H9 (cell line): Measurements from ENCODE around the gene SYNC. TPM values are rescaled to one million over a fixed set of nuclear protein-coding genes. Genes with fewer than 3 reads are reported as not detected.
A peak's percentile ranks its signal among the peaks of the same experiment; 100 is the strongest.

Source experiments
- DNase-seq: peaks from one replicate; pipeline ENCODE4 v3.0.0-alpha.2; 2017
- H2AFZ ChIP-seq: one replicate; pipeline ENCODE4 v1.6.1; 2013; ENCODE audit warnings: mild to moderate bottlenecking, low read length, control low read depth, moderate library complexity
- H2AK5ac ChIP-seq: 2 replicates; pipeline ENCODE4 v1.6.1; 2013; ENCODE audit warnings: low read length, control low read depth, mixed read lengths; ENCODE audit not compliant: insufficient read length
- H2BK120ac ChIP-seq: one replicate; pipeline ENCODE4 v1.6.1; 2013; ENCODE audit warnings: low read depth, mild to moderate bottlenecking, low read length, control low read depth, inconsistent platforms; ENCODE audit not compliant: poor library complexity, severe bottlenecking
- H2BK12ac ChIP-seq: 2 replicates; pipeline ENCODE4 v1.6.1; 2013; ENCODE audit warnings: low read length, control low read depth, mixed read lengths, low read depth; ENCODE audit not compliant: insufficient read length
- H2BK15ac ChIP-seq: 2 replicates; pipeline ENCODE4 v1.6.1; 2013; ENCODE audit warnings: low read depth, low read length, control low read depth
- H2BK20ac ChIP-seq: one replicate; pipeline ENCODE4 v1.6.1; 2013; ENCODE audit warnings: low read depth, mild to moderate bottlenecking, low read length, control low read depth, inconsistent platforms; ENCODE audit not compliant: poor library complexity, severe bottlenecking
- H2BK5ac ChIP-seq: 2 replicates; pipeline ENCODE4 v1.6.1; 2013; ENCODE audit warnings: low read length, control low read depth, mixed read lengths; ENCODE audit not compliant: insufficient read length
- H3K14ac ChIP-seq: 2 replicates; pipeline ENCODE4 v1.6.1; 2013; ENCODE audit warnings: low read length, control low read depth; ENCODE audit not compliant: insufficient read depth
- H3K18ac ChIP-seq: 2 replicates; pipeline ENCODE4 v1.6.1; 2013; ENCODE audit warnings: low read depth, mild to moderate bottlenecking, mixed read lengths, low read length, control low read depth; ENCODE audit not compliant: insufficient read length
- H3K23ac ChIP-seq: 2 replicates; pipeline ENCODE4 v1.6.1; 2013; ENCODE audit warnings: low read length, control low read depth, mixed read lengths, low read depth; ENCODE audit not compliant: insufficient read length
- H3K23me2 ChIP-seq: 2 replicates; pipeline ENCODE4 v1.6.1; 2013; ENCODE audit warnings: low read depth, mild to moderate bottlenecking, mixed read lengths, low read length, control low read depth; ENCODE audit not compliant: insufficient read length, poor library complexity, severe bottlenecking
- H3K27ac ChIP-seq: 2 replicates; pipeline ENCODE4 v1.5.1; 2013; ENCODE audit warnings: low read length, control low read depth, mixed read lengths, low read depth; ENCODE audit not compliant: insufficient read length
- H3K27me3 ChIP-seq: 2 replicates; pipeline ENCODE4 v1.6.1; 2013; ENCODE audit warnings: low read length, control low read depth, inconsistent platforms; ENCODE audit not compliant: insufficient read depth
- H3K4ac ChIP-seq: 2 replicates; pipeline ENCODE4 v1.6.1; 2013; ENCODE audit warnings: low read depth, mild to moderate bottlenecking, control low read depth, inconsistent platforms, low read length, moderate library complexity
- H3K4me1 ChIP-seq: 2 replicates; pipeline ENCODE4 v1.6.1; 2013; ENCODE audit warnings: low read length, control low read depth, inconsistent platforms; ENCODE audit not compliant: insufficient read depth
- H3K4me2 ChIP-seq: 2 replicates; pipeline ENCODE4 v1.6.1; 2013; ENCODE audit warnings: low read length, control low read depth, mixed read lengths; ENCODE audit not compliant: insufficient read length, insufficient read depth
- H3K56ac ChIP-seq: 2 replicates; pipeline ENCODE4 v1.6.1; 2013; ENCODE audit warnings: low read depth, mild to moderate bottlenecking, mixed read lengths, low read length, control low read depth; ENCODE audit not compliant: insufficient read length
- H3K79me1 ChIP-seq: 2 replicates; pipeline ENCODE4 v1.6.1; 2013; ENCODE audit warnings: low read depth, mild to moderate bottlenecking, moderate library complexity, low read length, control low read depth, inconsistent platforms; ENCODE audit not compliant: insufficient read depth, poor library complexity, severe bottlenecking
- H3K79me2 ChIP-seq: 2 replicates; pipeline ENCODE4 v1.6.1; 2013; ENCODE audit warnings: low read length, control low read depth, inconsistent platforms; ENCODE audit not compliant: insufficient read depth
- H3K9ac ChIP-seq: 2 replicates; pipeline ENCODE4 v1.6.1; 2013; ENCODE audit warnings: low read length, control low read depth, mixed read lengths; ENCODE audit not compliant: insufficient read length; ENCODE audit errors: extremely low read depth
- H3K9me3 ChIP-seq: one replicate; pipeline ENCODE4 v1.6.1; 2013; ENCODE audit warnings: low read depth, low read length, inconsistent platforms; ENCODE audit not compliant: control insufficient read depth
- H3T11ph ChIP-seq: one replicate; pipeline ENCODE4 v1.6.1; 2013; ENCODE audit warnings: mild to moderate bottlenecking, low read length, control low read depth, inconsistent platforms
- H4K20me1 ChIP-seq: one replicate; pipeline ENCODE4 v1.6.1; 2013; ENCODE audit not compliant: control insufficient read depth, insufficient read length, insufficient read depth
- H4K5ac ChIP-seq: 2 replicates; pipeline ENCODE4 v1.6.1; 2013; ENCODE audit warnings: low read depth, mild to moderate bottlenecking, mixed read lengths, low read length, control low read depth; ENCODE audit not compliant: insufficient read length
- H4K8ac ChIP-seq: replicated peaks from 2 replicates; pipeline ENCODE4 v1.6.1; 2013; ENCODE audit warnings: low read length, control low read depth, mixed read lengths, low read depth; ENCODE audit not compliant: insufficient read length
- H4K91ac ChIP-seq: 2 replicates; pipeline ENCODE4 v1.6.1; 2013; ENCODE audit warnings: low read depth, mild to moderate bottlenecking, moderate library complexity, mixed read lengths, low read length, control low read depth; ENCODE audit not compliant: insufficient read length
- H3K27ac Mint-ChIP-seq, 3 experiments: 2 replicates in 2 of 3; 3 replicates in 1 of 3; pipeline ENCODE4 v1.8.0; 2020 to 2021; ENCODE audit warnings: mixed read lengths in 3 of 3, mild to moderate bottlenecking in 1 of 3, moderate library complexity in 1 of 3
- H3K27me3 Mint-ChIP-seq: 2 replicates; pipeline ENCODE4 v1.8.0; 2021; ENCODE audit warnings: low read depth, mild to moderate bottlenecking, moderate library complexity, mixed read lengths
- H3K36me3 Mint-ChIP-seq, 3 experiments: 2 replicates in 2 of 3; 3 replicates in 1 of 3; pipeline ENCODE4 v1.8.0; 2020 to 2021; ENCODE audit warnings: low read depth in 3 of 3, mixed read lengths in 3 of 3; ENCODE audit not compliant: insufficient read depth in 1 of 3
- H3K4me1 Mint-ChIP-seq, 2 experiments: 2 replicates each; pipeline ENCODE4 v1.8.0; 2020; ENCODE audit warnings: mixed read lengths in 2 of 2
- H3K4me3 Mint-ChIP-seq, 2 experiments: 2 replicates in 1 of 2; 3 replicates in 1 of 2; pipeline ENCODE4 v1.8.0; 2020 to 2021; ENCODE audit warnings: mild to moderate bottlenecking in 2 of 2, mixed read lengths in 2 of 2, moderate library complexity in 1 of 2
- H3K9me3 Mint-ChIP-seq, 2 experiments: 2 replicates in 1 of 2; 3 replicates in 1 of 2; pipeline ENCODE4 v1.8.0; 2020; ENCODE audit warnings: mild to moderate bottlenecking in 2 of 2, mixed read lengths in 2 of 2, moderate library complexity in 1 of 2
- WGBS: extraction: QIAGEN DNeasy Blood & Tissue Kit; methylation state at CpG from one replicate; pipeline ENCODE4 v1.1.7; 2013; ENCODE audit warnings: missing lambda C conversion rate, low lambda C conversion rate, mixed read lengths; ENCODE audit not compliant: insufficient read length; ENCODE audit errors: extremely low coverage; 5-methylcytosine and 5-hydroxymethylcytosine counted together
- total RNA-seq: library from RNA; stranded (reverse); gene quantifications from 2 replicates; pipeline ENCODE4 v1.2.1, GENCODE V29; 2021
- TF ChIP-seq, protein P1 (sequence below): fragments of 200-600 bp; sonication (generic); conservative IDR thresholded peaks from 3 replicates; pipeline ENCODE4 v1.8.0; 2021; ENCODE audit warnings: antibody characterized with exemption, mild to moderate bottlenecking

The SYNC gene
- total RNA-seq, 1 experiment from 2014 or later = 0.15 TPM

DNA sequence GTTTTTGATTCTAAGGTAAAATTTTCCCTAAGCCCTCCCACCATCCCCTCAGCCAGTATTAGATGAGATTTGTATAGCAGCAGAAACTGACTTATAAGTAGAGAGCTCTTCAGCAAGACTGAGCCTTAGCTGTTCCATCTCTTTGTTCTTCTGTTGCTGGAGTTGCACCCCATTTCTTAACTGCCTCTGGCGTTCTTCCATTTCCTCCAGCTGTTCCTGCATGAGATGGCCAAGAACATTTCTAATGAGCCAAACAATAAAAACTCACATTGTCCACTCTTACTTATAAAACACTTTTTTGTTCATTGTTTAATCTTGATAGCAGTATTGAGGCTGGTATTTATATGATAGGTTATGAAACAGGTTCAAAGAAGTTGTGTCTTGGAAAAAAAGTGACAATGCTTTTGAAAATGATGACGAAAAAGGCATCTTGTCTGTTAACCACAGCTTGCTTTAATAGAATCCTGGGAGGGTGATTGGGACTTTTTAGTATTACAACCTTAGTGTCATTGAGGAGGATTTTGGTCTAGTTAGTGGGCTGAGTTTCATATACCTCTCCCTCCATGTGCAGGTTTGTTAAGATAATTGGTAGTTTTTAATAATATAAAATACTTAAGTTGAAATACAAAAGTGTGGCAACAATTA, 18.3 kb downstream of the SYNC start:
- H3K23me2 ChIP-seq = no peaks in the 10 kb centered on the region
- H4K91ac ChIP-seq = no peak overlapping the region
- H3K27me3 ChIP-seq = no peaks in the 10 kb centered on the region
- Mint-ChIP-seq H3K4me3 (no peak overlapping the region), H3K4me1 (no peaks in the 10 kb centered on the region), H3K36me3 (peaks cover 29 to 60% (median 58%) of the 10 kb centered on the region in 3 experiments), H3K27ac (peak overlapping the region in 2 of 3 experiments; percentile 34 to 45; a peak in 3 of 7 replicates), H3K9me3 (no peaks in the 10 kb centered on the region), H3K27me3 (no peaks in the 10 kb centered on the region)
- H4K5ac ChIP-seq = no peak overlapping the region
- no peaks in the 10 kb centered on the region for H3K9me3 ChIP-seq
- TF ChIP-seq, protein P1, sequence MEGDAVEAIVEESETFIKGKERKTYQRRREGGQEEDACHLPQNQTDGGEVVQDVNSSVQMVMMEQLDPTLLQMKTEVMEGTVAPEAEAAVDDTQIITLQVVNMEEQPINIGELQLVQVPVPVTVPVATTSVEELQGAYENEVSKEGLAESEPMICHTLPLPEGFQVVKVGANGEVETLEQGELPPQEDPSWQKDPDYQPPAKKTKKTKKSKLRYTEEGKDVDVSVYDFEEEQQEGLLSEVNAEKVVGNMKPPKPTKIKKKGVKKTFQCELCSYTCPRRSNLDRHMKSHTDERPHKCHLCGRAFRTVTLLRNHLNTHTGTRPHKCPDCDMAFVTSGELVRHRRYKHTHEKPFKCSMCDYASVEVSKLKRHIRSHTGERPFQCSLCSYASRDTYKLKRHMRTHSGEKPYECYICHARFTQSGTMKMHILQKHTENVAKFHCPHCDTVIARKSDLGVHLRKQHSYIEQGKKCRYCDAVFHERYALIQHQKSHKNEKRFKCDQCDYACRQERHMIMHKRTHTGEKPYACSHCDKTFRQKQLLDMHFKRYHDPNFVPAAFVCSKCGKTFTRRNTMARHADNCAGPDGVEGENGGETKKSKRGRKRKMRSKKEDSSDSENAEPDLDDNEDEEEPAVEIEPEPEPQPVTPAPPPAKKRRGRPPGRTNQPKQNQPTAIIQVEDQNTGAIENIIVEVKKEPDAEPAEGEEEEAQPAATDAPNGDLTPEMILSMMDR = no peak
- H3K4me2 ChIP-seq = no peak overlapping the region
- H2BK15ac ChIP-seq = no peak overlapping the region
- H3K56ac ChIP-seq = no peak overlapping the region
- no peak overlapping the region for H2BK20ac ChIP-seq
- no peak overlapping the region for H3K14ac ChIP-seq
- H4K8ac ChIP-seq = no peak overlapping the region
- H3K18ac ChIP-seq = no peak overlapping the region
- H2AFZ ChIP-seq = no peak overlapping the region
- H4K20me1 ChIP-seq = no peaks in the 10 kb centered on the region
- no peak overlapping the region for H3K23ac ChIP-seq
- no peak overlapping the region for H2BK5ac ChIP-seq
- H3K79me2 ChIP-seq = no peaks in the 10 kb centered on the region
- no peak overlapping the region for H2AK5ac ChIP-seq
- no peak overlapping the region for H3T11ph ChIP-seq
- no peaks in the 10 kb centered on the region for H3K79me1 ChIP-seq
- no peak overlapping the region for H3K9ac ChIP-seq
- no peaks in the 10 kb centered on the region for H3K4me1 ChIP-seq
- no peak for DNase-seq
- H2BK120ac ChIP-seq = no peak overlapping the region
- no peak overlapping the region for H3K4ac ChIP-seq
- WGBS = no CpG with 5 or more reads among the region's 2 CpGs
- no peak overlapping the region for H2BK12ac ChIP-seq
- H3K27ac ChIP-seq = no peak overlapping the region
